SK-N-MC (cell line): ENCODE measurements around the gene PCYOX1L.
A peak's percentile ranks its signal among the peaks of the same experiment; 100 is the strongest.

ENCODE experiments used
- DNase-seq: peaks from one replicate; pipeline ENCODE4 v3.0.0-alpha.2; 2011; ENCODE audit warnings: low read depth, low spot score
- H3K27ac ChIP-seq: fragments of 200-600 bp; sonication (generic); 2 replicates; pipeline ENCODE4 v1.5.1; 2016; ENCODE audit warnings: mixed run types
- H3K36me3 ChIP-seq: fragments of 200-600 bp; sonication (generic); 2 replicates; pipeline ENCODE4 v1.6.1; 2017; ENCODE audit warnings: antibody characterized with exemption, low read length, mixed read lengths; ENCODE audit not compliant: insufficient read depth
- H3K4me3 ChIP-seq: fragments of 200-600 bp; sonication (generic); 2 replicates; pipeline ENCODE4 v1.5.1; 2016
- H3K9ac ChIP-seq: fragments of 200-600 bp; sonication (generic); 2 replicates; pipeline ENCODE4 v1.8.0; 2017; ENCODE audit warnings: mixed run types, mixed read lengths; ENCODE audit not compliant: insufficient read length
- H3K9me3 ChIP-seq: fragments of 200-600 bp; sonication (generic); 2 replicates; pipeline ENCODE4 v1.6.1; 2017; ENCODE audit warnings: low read depth, mild to moderate bottlenecking, antibody characterized with exemption, low read length, moderate library complexity, mixed read lengths
- EZH2 ChIP-seq: fragments of 200-600 bp; sonication (generic); IDR thresholded peaks from one replicate; pipeline ENCODE4 v1.6.1; 2017; ENCODE audit warnings: antibody characterized with exemption
- FOXP2 ChIP-seq: optimal IDR thresholded peaks from 2 replicates; pipeline ENCODE3; 2011; ENCODE audit warnings: mild to moderate bottlenecking, moderate library complexity; ENCODE audit not compliant: insufficient read depth; ENCODE audit errors: extremely low read length, control extremely low read depth
- POLR2AphosphoS5 ChIP-seq: IDR thresholded peaks from 2 replicates; pipeline ENCODE4 v1.6.1; 2012; ENCODE audit warnings: mild to moderate bottlenecking, low read depth, low read length, borderline replicate concordance

PCYOX1L gene

GRCh38 chr5:149357370-149358293, at the start of gene PCYOX1L:
Gene PCYOX1L (plus strand): TSS chr5:149358046. CDS start chr5:149358069, 23 bp downstream.
- DNase-seq = peak; percentile 34
- Histone ChIP-seq H3K9ac (peak within 1 kb of the TSS; percentile 69), H3K36me3 (peaks cover 20% of the 10 kb centered on the region), H3K4me3 (peak within 1 kb of the TSS; percentile 86), H3K27ac (no peak within 1 kb of the TSS), H3K9me3 (no peaks in the 10 kb centered on the region)
- peak; percentile 27; the same call in 1 of the 2 replicates for TF ChIP-seq POLR2AphosphoS5
- TF ChIP-seq EZH2 = no peak
- TF ChIP-seq FOXP2 = no peak

GRCh38 chr5:149309354-149309753, 48.5 kb upstream of the PCYOX1L start:
- Histone ChIP-seq H3K9ac (no peak overlapping the region), H3K4me3 (no peak overlapping the region), H3K9me3 (no peaks in the 10 kb centered on the region), H3K27ac (no peak overlapping the region), H3K36me3 (no peaks in the 10 kb centered on the region)
- TF ChIP-seq FOXP2 (no peak), EZH2 (no peak)
- no peak for DNase-seq

GRCh38 chr5:149310488-149310887, 47.4 kb upstream of the PCYOX1L start:
- no peak overlapping the region for H3K4me3 ChIP-seq
- H3K27ac ChIP-seq = no peak overlapping the region
- no peaks in the 10 kb centered on the region for H3K9me3 ChIP-seq
- TF ChIP-seq EZH2 (no peak), FOXP2 (no peak), POLR2AphosphoS5 (no peak)
- no peaks in the 10 kb centered on the region for H3K36me3 ChIP-seq
- no peak for DNase-seq
- H3K9ac ChIP-seq = no peak overlapping the region

- no peak for DNase-seq
- Histone ChIP-seq H3K36me3 (no peaks in the 10 kb centered on the region), H3K27ac (no peak overlapping the region), H3K4me3 (no peak overlapping the region), H3K9me3 (no peaks in the 10 kb centered on the region), H3K9ac (no peak overlapping the region)
- TF ChIP-seq EZH2 = no peak
- no peak for TF ChIP-seq FOXP2
- TF ChIP-seq POLR2AphosphoS5 = no peak
Observed at GRCh38 chr5:149310947-149311658, 46.7 kb upstream of the PCYOX1L start.

GRCh38 chr5:149313151-149313841, 44.5 kb upstream of the PCYOX1L start:
- H3K9me3 ChIP-seq = no peaks in the 10 kb centered on the region
- TF ChIP-seq EZH2 = no peak
- TF ChIP-seq POLR2AphosphoS5 = no peak
- no peak overlapping the region for H3K4me3 ChIP-seq
- DNase-seq = no peak
- H3K36me3 ChIP-seq = no peaks in the 10 kb centered on the region
- no peak overlapping the region for H3K9ac ChIP-seq
- H3K27ac ChIP-seq = no peak overlapping the region

- no peak for DNase-seq
- TF ChIP-seq EZH2 (no peak), POLR2AphosphoS5 (no peak), FOXP2 (no peak)
Observed at GRCh38 chr5:149314571-149315111, 43.2 kb upstream of the PCYOX1L start.

GRCh38 chr5:149315753-149316152, 42.1 kb upstream of the PCYOX1L start:
- H3K27ac ChIP-seq = no peak overlapping the region
- DNase-seq = no peak
- H3K9ac ChIP-seq = no peak overlapping the region
- TF ChIP-seq EZH2 (no peak), POLR2AphosphoS5 (no peak), FOXP2 (no peak)
- H3K4me3 ChIP-seq = no peak overlapping the region
- no peaks in the 10 kb centered on the region for H3K36me3 ChIP-seq
- no peaks in the 10 kb centered on the region for H3K9me3 ChIP-seq

More at GRCh38 chr5:149314571-149315111, 43.2 kb upstream of the PCYOX1L start:
- H3K27ac ChIP-seq = no peak overlapping the region
- H3K9ac ChIP-seq = no peak overlapping the region
- H3K9me3 ChIP-seq = no peaks in the 10 kb centered on the region
- no peaks in the 10 kb centered on the region for H3K36me3 ChIP-seq
- no peak overlapping the region for H3K4me3 ChIP-seq

GRCh38 chr5:149317281-149318048, 40.4 kb upstream of the PCYOX1L start:
- no peak for TF ChIP-seq FOXP2
- TF ChIP-seq POLR2AphosphoS5 = no peak
- no peak for TF ChIP-seq EZH2
- no peak for DNase-seq
- Histone ChIP-seq H3K9ac (no peak overlapping the region), H3K9me3 (no peaks in the 10 kb centered on the region), H3K27ac (no peak overlapping the region), H3K4me3 (no peak overlapping the region), H3K36me3 (no peaks in the 10 kb centered on the region)
